Mesodermal cell (in vitro differentiated cells): ENCODE results near the gene PDZK1IP1.

ENCODE experiments used
- H3K27ac ChIP-seq: 2 replicates; pipeline ENCODE4 v1.7.0; 2013; ENCODE audit warnings: mild to moderate bottlenecking, low read depth, low read length, moderate library complexity; ENCODE audit not compliant: severe bottlenecking
- H3K36me3 ChIP-seq: 2 replicates; pipeline ENCODE4 v1.7.1; 2013; ENCODE audit warnings: mild to moderate bottlenecking, low read length, moderate library complexity; ENCODE audit not compliant: control insufficient read depth, insufficient read depth
- H3K4me1 ChIP-seq: one replicate; pipeline ENCODE4 v1.7.1; 2013; ENCODE audit warnings: mild to moderate bottlenecking, low read length; ENCODE audit not compliant: insufficient read depth, control insufficient read depth, poor library complexity, severe bottlenecking
- H3K4me3 ChIP-seq: 2 replicates; pipeline ENCODE4 v1.7.0; 2013; ENCODE audit warnings: low read length, control low read depth, mild to moderate bottlenecking; ENCODE audit not compliant: insufficient read depth, poor library complexity, severe bottlenecking; ENCODE audit errors: extremely low read depth
- H3K9me3 ChIP-seq: 2 replicates; pipeline ENCODE4 v1.7.1; 2013; ENCODE audit warnings: mild to moderate bottlenecking, low read length, moderate library complexity; ENCODE audit not compliant: control insufficient read depth
- WGBS, 2 experiments: methylation state at CpG; one replicate each; pipeline ENCODE4 v1.1.5; 2013; ENCODE audit warnings: missing lambda C conversion rate in 2 of 2; ENCODE audit not compliant: insufficient coverage in 2 of 2; 5-methylcytosine and 5-hydroxymethylcytosine counted together

Gene PDZK1IP1

DNA sequence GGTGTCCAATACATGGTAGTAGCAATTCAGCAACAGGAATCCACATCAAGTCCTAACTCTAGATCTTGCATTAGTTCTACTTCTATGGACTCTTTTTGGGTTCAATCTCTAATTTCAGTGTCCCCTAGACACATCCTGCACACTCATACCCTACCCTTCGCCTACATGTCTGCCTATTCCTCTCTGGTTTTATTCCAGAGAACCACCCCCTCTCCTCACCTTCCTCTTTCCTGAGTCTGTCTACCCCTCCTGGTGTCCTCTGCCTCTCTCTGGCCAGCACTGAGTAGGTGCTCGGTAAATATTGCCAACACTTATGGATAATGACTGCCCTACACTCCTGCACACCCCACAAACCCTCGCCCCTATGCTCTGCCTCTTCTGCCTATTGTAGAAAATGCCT is 32.6 kb upstream of the PDZK1IP1 start:
- Histone ChIP-seq H3K9me3 (no peaks in the 10 kb centered on the region), H3K36me3 (no peaks in the 10 kb centered on the region), H3K4me3 (no peak overlapping the region), H3K4me1 (no peaks in the 10 kb centered on the region), H3K27ac (no peak overlapping the region)
- 82 to 93% methylated on average over 3 of the region's 3 CpGs for WGBS, 2 experiments

DNA sequence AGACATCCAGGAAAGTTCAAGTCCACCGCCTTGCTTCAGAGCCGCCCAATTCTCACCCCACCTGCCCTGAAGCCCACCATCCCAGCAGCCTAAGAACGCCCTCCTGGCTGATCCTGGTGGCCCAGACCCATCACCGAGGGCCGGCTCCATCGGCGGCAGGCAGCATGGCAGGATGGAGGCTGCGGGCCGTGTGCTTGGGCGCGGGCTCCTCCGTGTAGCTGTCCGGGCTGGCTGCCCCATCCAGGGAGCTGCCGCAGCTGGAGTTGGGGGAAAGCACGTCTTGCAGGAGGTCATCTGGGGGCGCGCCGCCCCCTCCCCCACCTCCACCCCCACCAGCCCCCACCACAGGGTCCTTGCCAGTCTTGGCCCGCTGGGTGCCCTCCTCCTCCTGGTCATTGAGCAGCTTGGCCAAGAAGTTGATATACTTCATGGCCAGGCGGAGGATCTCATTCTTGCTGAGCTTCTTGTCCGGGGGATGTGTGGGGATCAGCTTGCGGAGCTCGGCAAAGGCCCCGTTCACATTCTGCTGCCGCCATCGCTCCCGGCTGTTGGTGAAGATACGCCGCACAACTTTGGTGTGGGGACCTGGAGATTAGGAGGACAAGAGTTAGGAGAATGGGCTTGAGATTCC is 29.9 kb upstream of the PDZK1IP1 start:
- Histone ChIP-seq H3K4me3 (no peak overlapping the region), H3K4me1 (no peaks in the 10 kb centered on the region), H3K27ac (no peak overlapping the region), H3K36me3 (no peaks in the 10 kb centered on the region), H3K9me3 (no peaks in the 10 kb centered on the region)
- WGBS, 2 experiments = 83 to 95% methylated on average over 12 to 22 of the region's 29 CpGs

- Histone ChIP-seq H3K36me3 (no peaks in the 10 kb centered on the region), H3K27ac (no peak overlapping the region), H3K4me1 (no peaks in the 10 kb centered on the region), H3K9me3 (no peaks in the 10 kb centered on the region), H3K4me3 (no peak overlapping the region)
- WGBS, 2 experiments = 96 to 100% methylated on average over 3 of the region's 4 CpGs
These were observed 29.2 kb upstream of the PDZK1IP1 start for GRCh38 chr1:47219001-47219400.

GRCh38 chr1:47216278-47217059 is 26.6 kb upstream of the PDZK1IP1 start:
- H3K4me3 ChIP-seq = no peak overlapping the region
- H3K27ac ChIP-seq = no peak overlapping the region
- no peaks in the 10 kb centered on the region for H3K36me3 ChIP-seq
- H3K9me3 ChIP-seq = no peaks in the 10 kb centered on the region
- 86 to 92% methylated on average over 6 to 12 of the region's 12 CpGs for WGBS, 2 experiments
- peaks cover 4% of the 10 kb centered on the region for H3K4me1 ChIP-seq

- 100% methylated on average over 1 of the region's 4 CpGs for WGBS, 2 experiments
- Histone ChIP-seq H3K4me1 (peaks cover 4% of the 10 kb centered on the region), H3K36me3 (no peaks in the 10 kb centered on the region), H3K4me3 (no peak overlapping the region), H3K9me3 (no peaks in the 10 kb centered on the region), H3K27ac (no peak overlapping the region)
These were observed 25.9 kb upstream of the PDZK1IP1 start for GRCh38 chr1:47215713-47216112.

GRCh38 chr1:47214549-47214948 is 24.7 kb upstream of the PDZK1IP1 start:
- H3K36me3 ChIP-seq = no peaks in the 10 kb centered on the region
- H3K4me1 ChIP-seq = peaks cover 4% of the 10 kb centered on the region
- H3K4me3 ChIP-seq = no peak overlapping the region
- no peak overlapping the region for H3K27ac ChIP-seq
- no peaks in the 10 kb centered on the region for H3K9me3 ChIP-seq
- 83 to 84% methylated on average over 2 to 3 of the region's 3 CpGs for WGBS, 2 experiments

- no peaks in the 10 kb centered on the region for H3K36me3 ChIP-seq
- no peak overlapping the region for H3K27ac ChIP-seq
- 64 to 84% methylated on average over 7 to 8 of the region's 11 CpGs for WGBS, 2 experiments
- peaks cover 4% of the 10 kb centered on the region for H3K4me1 ChIP-seq
- H3K4me3 ChIP-seq = no peak overlapping the region
- H3K9me3 ChIP-seq = no peaks in the 10 kb centered on the region
These were observed 23.6 kb upstream of the PDZK1IP1 start for GRCh38 chr1:47213230-47213963.

- Histone ChIP-seq H3K9me3 (no peaks in the 10 kb centered on the region), H3K27ac (peak overlapping the region; percentile 30), H3K36me3 (no peaks in the 10 kb centered on the region), H3K4me3 (no peak overlapping the region), H3K4me1 (peaks cover 4% of the 10 kb centered on the region)
- 91 to 100% methylated on average over 4 of the region's 4 CpGs for WGBS, 2 experiments
These were observed 22.9 kb upstream of the PDZK1IP1 start for GRCh38 chr1:47212636-47213229.

- Histone ChIP-seq H3K4me3 (no peak overlapping the region), H3K9me3 (no peaks in the 10 kb centered on the region), H3K36me3 (no peaks in the 10 kb centered on the region), H3K27ac (peak overlapping the region; percentile 30), H3K4me1 (peaks cover 4% of the 10 kb centered on the region)
- 63 to 76% methylated on average over 3 to 6 of the region's 9 CpGs for WGBS, 2 experiments
These were observed 22.0 kb upstream of the PDZK1IP1 start for GRCh38 chr1:47211796-47212269.

GRCh38 chr1:47210666-47211065 is 20.8 kb upstream of the PDZK1IP1 start:
- H3K27ac ChIP-seq = no peak overlapping the region
- no peaks in the 10 kb centered on the region for H3K36me3 ChIP-seq
- H3K4me1 ChIP-seq = peaks cover 4% of the 10 kb centered on the region
- no peaks in the 10 kb centered on the region for H3K9me3 ChIP-seq
- H3K4me3 ChIP-seq = no peak overlapping the region
- 88 to 100% methylated on average over 1 of the region's 3 CpGs for WGBS, 2 experiments
